HAP-1 (cell line): ENCODE measurements around the gene BRD7.

Source experiments
- DNase-seq, 2 experiments: peaks; one replicate each; pipeline ENCODE4 v3.0.0-alpha.2; 2016 to 2020; ENCODE audit warnings: low spot score in 2 of 2
- H3K27me3 ChIP-seq: fragments of 250-450 bp; sonication (Bioruptor Pico); 2 replicates; pipeline ENCODE4 v1.5.1; 2020; ENCODE audit warnings: low read depth, mild to moderate bottlenecking, moderate library complexity
- H3K36me3 ChIP-seq: fragments of 250-450 bp; sonication (Bioruptor Pico); replicated peaks from 2 replicates; pipeline ENCODE4 v1.5.1; 2020; ENCODE audit warnings: mild to moderate bottlenecking
- H3K4me1 ChIP-seq: fragments of 250-450 bp; sonication (Bioruptor Pico); 2 replicates; pipeline ENCODE4 v1.5.1; 2020; ENCODE audit warnings: mild to moderate bottlenecking
- H3K4me3 ChIP-seq: fragments of 250-450 bp; sonication (Bioruptor Pico); 2 replicates; pipeline ENCODE4 v1.5.1; 2020; ENCODE audit warnings: mild to moderate bottlenecking, moderate library complexity
- H3K9me3 ChIP-seq: fragments of 250-450 bp; sonication (Bioruptor Pico); 2 replicates; pipeline ENCODE4 v1.5.1; 2020; ENCODE audit warnings: mild to moderate bottlenecking, moderate library complexity
- in situ Hi-C: fragments of 300-500 bp; cut with MboI; formaldehyde crosslinking; loops from 3 replicates; pipeline ENCODE4 v1.14.3; 2020; ENCODE audit warnings: low sequenced_read_pairs, inconsistent platforms, mixed read lengths

The BRD7 gene

GRCh38 chr16:50334106-50334975 lies 34.4 kb downstream of the BRD7 start:
- Histone ChIP-seq H3K36me3 (peaks cover 41% of the 10 kb centered on the region), H3K27me3 (no peaks in the 10 kb centered on the region), H3K4me1 (no peaks in the 10 kb centered on the region), H3K4me3 (no peak overlapping the region), H3K9me3 (no peaks in the 10 kb centered on the region)
- DNase-seq, result no peak
- in situ Hi-C loops, result no loop called here

DNA sequence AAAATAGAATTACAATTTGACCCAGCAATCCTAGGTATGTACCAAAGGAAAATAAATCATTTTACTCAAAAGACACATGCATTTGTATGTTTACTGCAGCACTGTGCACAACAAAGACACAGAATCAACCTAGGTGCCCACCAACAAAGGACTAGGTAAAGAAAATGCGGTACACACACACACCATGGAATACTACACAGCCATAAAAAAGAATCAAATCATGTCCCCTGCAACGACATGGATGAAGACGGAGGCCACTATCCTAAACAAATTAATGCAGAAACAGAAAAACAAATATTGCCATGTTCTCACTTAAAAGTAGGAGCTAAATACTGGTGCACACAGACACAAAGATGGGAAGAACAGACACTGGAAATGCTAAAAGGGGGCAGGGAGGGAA lies 36.2 kb downstream of the BRD7 start:
- peaks cover 38% of the 10 kb centered on the region for H3K36me3 ChIP-seq
- DNase-seq, result no peak
- in situ Hi-C loops, result no loop called here
- no peaks in the 10 kb centered on the region for H3K27me3 ChIP-seq
- H3K9me3 ChIP-seq, result no peaks in the 10 kb centered on the region
- no peaks in the 10 kb centered on the region for H3K4me1 ChIP-seq
- H3K4me3 ChIP-seq, result no peak overlapping the region

DNA sequence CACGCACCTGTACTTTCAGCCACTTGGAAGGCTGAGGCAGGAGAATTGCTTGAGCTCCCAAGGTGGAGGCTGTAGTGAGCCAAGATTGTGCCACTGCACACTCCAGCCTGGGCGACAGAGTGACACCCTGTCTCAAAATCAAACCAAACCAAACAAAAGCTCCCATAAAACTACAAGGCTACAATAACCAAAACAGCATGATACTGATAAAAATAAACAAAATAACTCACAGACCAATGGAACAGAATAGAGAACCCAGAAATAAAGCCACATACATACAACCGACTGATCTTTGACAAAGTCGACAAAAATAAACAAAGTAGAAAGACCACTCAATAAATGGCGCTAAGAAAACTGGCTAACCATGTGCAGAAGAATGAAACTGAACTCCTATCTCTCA lies 37.2 kb downstream of the BRD7 start:
- H3K36me3 ChIP-seq, result peaks cover 45% of the 10 kb centered on the region
- H3K4me1 ChIP-seq, result no peaks in the 10 kb centered on the region
- H3K9me3 ChIP-seq, result no peaks in the 10 kb centered on the region
- no peak for DNase-seq
- H3K27me3 ChIP-seq, result no peaks in the 10 kb centered on the region
- no peak overlapping the region for H3K4me3 ChIP-seq
- in situ Hi-C loops, result no loop called here

GRCh38 chr16:50329446-50330189 lies 39.2 kb downstream of the BRD7 start:
- H3K27me3 ChIP-seq, result no peaks in the 10 kb centered on the region
- in situ Hi-C loops, result no loop called here
- H3K4me3 ChIP-seq, result no peak overlapping the region
- no peak for DNase-seq
- no peaks in the 10 kb centered on the region for H3K9me3 ChIP-seq
- H3K36me3 ChIP-seq, result peaks cover 59% of the 10 kb centered on the region
- H3K4me1 ChIP-seq, result no peaks in the 10 kb centered on the region

GRCh38 chr16:50326835-50327465 lies 41.8 kb downstream of the BRD7 start:
- no peak for DNase-seq
- Histone ChIP-seq H3K4me1 (0 out of 2 replicates have a peak, but pooled peaks cover 3% of the 10 kb centered on the region), H3K9me3 (no peaks in the 10 kb centered on the region), H3K27me3 (no peaks in the 10 kb centered on the region), H3K36me3 (peaks cover 63% of the 10 kb centered on the region), H3K4me3 (no peak overlapping the region)
- in situ Hi-C loops, result no loop called here

GRCh38 chr16:50326264-50326663 lies 42.5 kb downstream of the BRD7 start:
- H3K9me3 ChIP-seq, result no peaks in the 10 kb centered on the region
- DNase-seq, result no peak
- no peaks in the 10 kb centered on the region for H3K27me3 ChIP-seq
- 0 out of 2 replicates have a peak, but pooled peaks cover 3% of the 10 kb centered on the region for H3K4me1 ChIP-seq
- no peak overlapping the region for H3K4me3 ChIP-seq
- in situ Hi-C loops, result no loop called here
- peaks cover 63% of the 10 kb centered on the region for H3K36me3 ChIP-seq

- in situ Hi-C loops, result no loop called here
- no peaks in the 10 kb centered on the region for H3K9me3 ChIP-seq
- 0 out of 2 replicates have a peak, but pooled peaks cover 3% of the 10 kb centered on the region for H3K4me1 ChIP-seq
- H3K4me3 ChIP-seq, result no peak overlapping the region
- H3K27me3 ChIP-seq, result no peaks in the 10 kb centered on the region
- H3K36me3 ChIP-seq, result peaks cover 81% of the 10 kb centered on the region
- DNase-seq, result no peak
These were observed 44.4 kb downstream of the BRD7 start for GRCh38 chr16:50324345-50324744.

GRCh38 chr16:50323335-50324011 lies 45.3 kb downstream of the BRD7 start:
- peaks cover 84% of the 10 kb centered on the region for H3K36me3 ChIP-seq
- DNase-seq, result peak in 1 of 2 experiments; percentile 61

GRCh38 chr16:50322333-50322732 lies 46.5 kb downstream of the BRD7 start:
- Histone ChIP-seq H3K36me3 (peaks cover 86% of the 10 kb centered on the region), H3K4me3 (no peak overlapping the region), H3K4me1 (0 out of 2 replicates have a peak, but pooled peaks cover 3% of the 10 kb centered on the region), H3K27me3 (no peaks in the 10 kb centered on the region), H3K9me3 (no peaks in the 10 kb centered on the region)
- in situ Hi-C loops, result no loop called here
- no peak for DNase-seq

More at GRCh38 chr16:50323335-50324011, 45.3 kb downstream of the BRD7 start:
- no peaks in the 10 kb centered on the region for H3K27me3 ChIP-seq
- H3K4me3 ChIP-seq, result no peak overlapping the region
- H3K9me3 ChIP-seq, result no peaks in the 10 kb centered on the region
- in situ Hi-C loops, result no loop called here
- 0 out of 2 replicates have a peak, but pooled peaks cover 3% of the 10 kb centered on the region for H3K4me1 ChIP-seq

- Histone ChIP-seq H3K27me3 (no peaks in the 10 kb centered on the region), H3K36me3 (peaks cover 91% of the 10 kb centered on the region), H3K9me3 (no peaks in the 10 kb centered on the region), H3K4me3 (no peak overlapping the region), H3K4me1 (0 out of 2 replicates have a peak, but pooled peaks cover 3% of the 10 kb centered on the region)
- DNase-seq, result no peak
- in situ Hi-C loops, result no loop called here
These were observed 48.5 kb downstream of the BRD7 start for GRCh38 chr16:50320310-50320709.

DNA sequence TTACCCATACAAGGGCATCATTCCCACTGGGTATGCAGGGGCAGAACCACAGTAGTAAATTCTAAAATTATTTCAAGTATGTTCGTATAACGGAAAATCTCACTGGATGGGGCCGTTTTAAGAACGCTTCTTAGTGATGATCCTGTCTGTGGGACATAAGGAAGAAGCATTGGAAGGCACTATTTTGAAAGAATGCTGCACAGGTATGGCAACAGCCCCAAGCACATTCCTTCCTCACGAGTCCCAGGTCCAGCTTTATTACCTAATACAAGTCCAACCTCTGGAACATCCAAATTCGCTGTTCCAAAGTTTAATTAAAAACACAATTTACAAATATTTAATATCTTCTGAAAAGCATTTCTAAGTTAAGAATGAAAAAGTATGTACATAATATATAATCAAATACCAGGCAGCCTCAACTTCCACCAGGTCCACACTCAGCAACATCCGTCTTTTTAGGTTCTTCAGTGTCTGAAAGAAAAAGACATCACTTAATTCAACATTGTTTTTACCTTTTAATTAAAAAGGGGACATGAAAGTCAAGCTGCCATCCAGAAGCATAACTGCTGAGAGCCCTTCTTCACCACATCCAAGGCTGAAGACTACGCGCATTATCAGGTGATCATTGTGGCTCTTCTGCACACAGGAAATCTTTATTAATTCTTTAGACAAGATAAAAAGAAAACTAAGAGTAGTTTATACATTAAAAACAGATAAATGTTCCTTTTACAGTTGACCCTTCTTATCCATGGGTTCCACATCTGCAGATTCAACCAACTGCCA lies 49.8 kb downstream of the BRD7 start:
- no peaks in the 10 kb centered on the region for H3K27me3 ChIP-seq
- in situ Hi-C loops, result no loop called here
- DNase-seq, result no peak
- H3K36me3 ChIP-seq, result peaks cover 94% of the 10 kb centered on the region
- H3K4me3 ChIP-seq, result no peak overlapping the region
- H3K4me1 ChIP-seq, result 0 out of 2 replicates have a peak, but pooled peaks cover 3% of the 10 kb centered on the region
- H3K9me3 ChIP-seq, result no peaks in the 10 kb centered on the region

DNA sequence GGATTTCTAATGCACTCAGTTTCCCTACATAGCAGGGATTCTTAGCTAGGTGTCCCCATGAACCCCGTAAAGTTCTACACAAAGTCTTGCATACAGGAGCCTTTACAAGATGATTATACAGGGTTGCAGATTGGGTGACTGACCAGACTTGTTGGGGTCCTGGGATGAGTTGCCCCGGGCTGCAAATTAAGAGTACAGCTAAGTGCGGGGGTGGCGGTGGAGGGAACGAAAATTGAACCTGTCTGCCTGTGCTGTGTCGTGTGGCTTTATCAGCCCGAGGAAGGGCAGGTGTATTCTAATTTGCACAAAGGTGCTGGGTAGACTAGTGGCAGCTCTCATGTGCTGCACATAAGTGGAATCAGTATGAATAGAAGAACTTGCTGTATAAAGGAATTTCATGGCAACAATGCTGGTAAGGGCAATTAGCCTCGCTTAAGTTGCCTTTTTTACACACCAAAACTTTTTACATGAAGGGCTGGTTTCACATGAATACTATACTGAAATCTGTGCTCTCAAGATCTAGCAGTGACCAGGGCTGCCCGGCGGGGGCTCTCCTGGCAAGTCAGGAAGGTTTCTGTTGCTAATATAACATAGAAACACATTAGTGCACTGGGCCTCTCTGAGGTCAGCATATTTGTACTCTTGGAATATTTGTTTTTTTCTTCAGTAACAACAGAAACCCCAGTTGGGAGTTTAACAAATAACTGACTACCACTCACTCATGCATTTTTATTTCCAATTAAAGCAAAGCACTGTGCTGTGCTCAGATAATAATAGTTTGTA lies 51.7 kb downstream of the BRD7 start:
- in situ Hi-C loops, result no loop called here
- no peaks in the 10 kb centered on the region for H3K4me1 ChIP-seq
- no peak overlapping the region for H3K4me3 ChIP-seq
- H3K9me3 ChIP-seq, result no peaks in the 10 kb centered on the region
- H3K36me3 ChIP-seq, result peaks cover 87% of the 10 kb centered on the region
- no peak for DNase-seq
- H3K27me3 ChIP-seq, result no peaks in the 10 kb centered on the region
